RWPE2 (cell line): ENCODE data around the gene FGD5.

ENCODE experiments used
- ATAC-seq: fragments of 200-7000 bp; cut with Tn5 transposase; 3 replicates; pipeline ENCODE4 v1.9.1; 2021; ENCODE audit warnings: low read depth
- DNase-seq: peaks from one replicate; pipeline ENCODE4 v3.0.0-alpha.2; 2020; ENCODE audit warnings: low spot score
- H3K27ac ChIP-seq: fragments of 450-650 bp; 2 replicates; pipeline ENCODE4 v1.5.1; 2017; ENCODE audit warnings: mild to moderate bottlenecking; ENCODE audit not compliant: poor library complexity, severe bottlenecking
- H3K27me3 ChIP-seq: fragments of 250-450 bp; sonication (Bioruptor Pico); 2 replicates; pipeline ENCODE4 v1.5.1; 2021; ENCODE audit warnings: mild to moderate bottlenecking, moderate library complexity; ENCODE audit not compliant: insufficient read depth, poor library complexity, severe bottlenecking
- H3K36me3 ChIP-seq: fragments of 250-450 bp; sonication (Bioruptor Pico); 2 replicates; pipeline ENCODE4 v1.5.1; 2020; ENCODE audit warnings: low read depth, mild to moderate bottlenecking, moderate library complexity
- H3K4me1 ChIP-seq: fragments of 250-450 bp; sonication (Bioruptor Pico); 2 replicates; pipeline ENCODE4 v1.5.1; 2021; ENCODE audit warnings: mild to moderate bottlenecking, moderate library complexity; ENCODE audit not compliant: insufficient read depth, poor library complexity, severe bottlenecking
- H3K4me3 ChIP-seq: fragments of 250-450 bp; sonication (Bioruptor Pico); 2 replicates; pipeline ENCODE4 v1.5.1; 2021; ENCODE audit warnings: mild to moderate bottlenecking, moderate library complexity; ENCODE audit not compliant: severe bottlenecking
- H3K9me3 ChIP-seq: fragments of 250-450 bp; sonication (Bioruptor Pico); 2 replicates; pipeline ENCODE4 v1.5.1; 2021; ENCODE audit warnings: mild to moderate bottlenecking, moderate library complexity; ENCODE audit not compliant: severe bottlenecking
- CTCF ChIP-seq: fragments of 450-650 bp; IDR thresholded peaks from one replicate; pipeline ENCODE4 v1.5.1; 2017; ENCODE audit warnings: mild to moderate bottlenecking, moderate library complexity; ENCODE audit not compliant: poor library complexity, severe bottlenecking

FGD5 gene

GRCh38 chr3:14784087-14784681 is 34.6 kb upstream of the FGD5 start:
- H3K9me3 ChIP-seq: no peaks in the 10 kb centered on the region
- H3K4me1 ChIP-seq: no peaks in the 10 kb centered on the region
- no peaks in the 10 kb centered on the region for H3K27me3 ChIP-seq
- H3K27ac ChIP-seq: no peak overlapping the region
- H3K4me3 ChIP-seq: no peak overlapping the region
- no peaks in the 10 kb centered on the region for H3K36me3 ChIP-seq
- peak; percentile 23 for DNase-seq
- no peak for TF ChIP-seq CTCF
- no peak for ATAC-seq

GRCh38 chr3:14785207-14786155 is 33.3 kb upstream of the FGD5 start:
- no peaks in the 10 kb centered on the region for H3K9me3 ChIP-seq
- H3K4me1 ChIP-seq: no peaks in the 10 kb centered on the region
- no peak for TF ChIP-seq CTCF
- ATAC-seq: no peak
- H3K4me3 ChIP-seq: no peak overlapping the region
- H3K27ac ChIP-seq: no peak overlapping the region
- peak; percentile 30 for DNase-seq
- H3K36me3 ChIP-seq: no peaks in the 10 kb centered on the region
- H3K27me3 ChIP-seq: no peaks in the 10 kb centered on the region

- H3K4me1 ChIP-seq: no peaks in the 10 kb centered on the region
- no peaks in the 10 kb centered on the region for H3K9me3 ChIP-seq
- peaks cover 1% of the 10 kb centered on the region for H3K27me3 ChIP-seq
- no peak overlapping the region for H3K4me3 ChIP-seq
- H3K27ac ChIP-seq: no peak overlapping the region
- no peak for ATAC-seq
- no peaks in the 10 kb centered on the region for H3K36me3 ChIP-seq
- DNase-seq: no peak
- no peak for TF ChIP-seq CTCF
Observed at GRCh38 chr3:14786369-14786768, 32.4 kb upstream of the FGD5 start.

GRCh38 chr3:14787630-14788029 is 31.1 kb upstream of the FGD5 start:
- ATAC-seq (no peak), DNase-seq (peak; percentile 15)
- no peaks in the 10 kb centered on the region for H3K9me3 ChIP-seq
- peaks cover 5% of the 10 kb centered on the region for H3K27me3 ChIP-seq
- TF ChIP-seq CTCF: no peak
- H3K4me1 ChIP-seq: no peaks in the 10 kb centered on the region
- no peaks in the 10 kb centered on the region for H3K36me3 ChIP-seq
- H3K27ac ChIP-seq: no peak overlapping the region
- H3K4me3 ChIP-seq: no peak overlapping the region
